NK-92 (cell line): ENCODE measurements around the gene DCDC1.

Experiments
- DNase-seq: peaks from one replicate; lab custom pipeline; 2025; ENCODE audit not compliant: unreplicated experiment; lab: John Stamatoyannopoulos, UW

The DCDC1 gene

DNA sequence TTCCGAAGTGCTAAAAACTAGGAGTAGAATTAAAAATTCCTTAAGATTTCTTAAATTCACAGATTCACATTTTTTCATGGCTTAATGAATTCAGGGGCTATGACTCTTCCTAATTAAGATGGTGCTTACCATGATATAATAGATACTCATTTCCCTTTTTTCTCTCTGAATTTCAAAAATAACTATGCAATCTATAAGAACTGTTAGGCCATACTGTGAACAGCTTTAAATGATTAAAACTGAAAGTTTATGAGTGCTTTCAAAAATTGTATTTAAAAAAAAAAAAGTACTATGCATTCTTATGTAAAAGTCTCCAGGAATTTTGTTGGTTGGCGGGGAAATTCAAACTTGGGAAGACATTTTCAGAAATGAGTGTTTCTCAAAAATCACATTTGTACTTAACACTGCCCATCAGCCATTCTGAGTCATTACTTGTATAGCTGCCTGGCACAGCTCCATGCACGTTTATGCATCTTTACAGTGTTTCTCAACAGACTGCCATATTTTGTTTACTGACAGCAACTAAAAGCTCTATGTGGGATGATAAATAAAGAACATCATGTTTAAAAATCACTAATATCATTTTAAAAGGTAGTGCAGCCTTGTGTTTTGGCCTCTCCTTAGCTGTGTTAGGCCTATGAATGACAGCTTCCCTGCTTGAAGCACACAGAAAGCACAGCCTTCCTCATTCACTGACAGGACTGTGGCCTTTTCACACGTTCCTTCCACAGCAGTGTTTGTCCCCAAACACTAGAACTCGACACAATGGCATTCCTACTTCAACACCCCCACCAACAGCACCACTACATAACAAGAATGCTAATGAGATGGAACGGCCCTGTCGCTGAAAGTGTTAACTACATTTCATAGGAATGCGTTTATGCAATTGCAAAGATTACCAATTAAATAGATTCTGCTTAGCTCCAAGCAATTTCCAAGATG is 131.4 kb downstream of the DCDC1 start:
- no peak for DNase-seq

DNA sequence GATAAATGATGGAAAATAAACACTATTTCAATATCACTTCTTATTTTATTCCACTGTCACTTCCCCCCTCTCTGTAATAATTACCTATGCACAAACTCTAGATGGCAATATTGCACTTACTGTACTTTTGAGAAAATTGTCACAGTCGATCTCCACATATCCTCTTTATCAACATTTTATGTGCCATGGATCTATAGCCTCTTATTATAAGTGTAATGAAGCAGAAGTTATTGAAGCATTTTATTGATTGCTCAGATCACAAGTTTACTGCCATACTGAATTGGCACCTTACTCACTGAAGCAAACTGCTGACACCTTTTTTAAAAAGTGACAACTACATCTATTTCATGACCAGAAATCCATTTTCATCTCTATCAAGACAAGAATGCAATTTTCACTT is 133.4 kb downstream of the DCDC1 start:
- DNase-seq = no peak

DNA sequence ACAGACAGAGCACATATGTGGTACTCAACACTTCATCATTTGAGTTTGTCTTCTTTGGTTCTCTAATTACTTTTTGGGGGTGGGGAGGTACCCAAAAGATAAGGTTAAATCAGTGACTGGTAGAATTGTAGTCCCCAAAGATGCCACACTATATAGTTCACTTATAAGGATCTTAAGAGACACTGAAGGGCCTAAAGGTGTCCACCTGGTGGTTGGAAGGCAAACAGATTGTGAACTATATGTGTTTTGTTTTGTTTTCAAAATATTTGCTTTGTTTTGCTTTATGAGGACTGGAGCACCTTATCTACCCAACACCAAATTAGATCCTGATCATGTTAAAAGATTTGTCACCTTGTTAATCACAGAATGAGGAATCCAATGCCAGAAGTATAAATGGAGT is 136.1 kb downstream of the DCDC1 start:
- no peak for DNase-seq

DNA sequence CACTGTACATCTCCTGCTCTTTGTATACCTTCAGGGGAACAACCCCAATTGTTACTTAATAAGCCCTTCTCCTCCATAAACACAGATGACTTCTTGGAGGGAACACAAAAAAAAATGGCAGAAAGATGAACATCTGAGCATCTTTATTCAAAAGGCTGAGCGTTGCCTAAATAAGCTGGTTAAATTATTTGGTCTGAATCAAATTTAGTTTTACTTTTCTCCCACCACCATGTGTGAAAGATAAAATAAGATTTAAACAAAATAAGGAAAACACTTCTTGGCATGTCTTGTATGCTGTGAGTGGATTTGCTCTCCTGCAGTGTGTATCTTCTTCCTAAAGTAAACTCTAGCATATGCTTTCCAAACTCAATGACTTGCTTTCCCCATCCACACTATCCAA is 137.9 kb downstream of the DCDC1 start:
- no peak for DNase-seq

DNA sequence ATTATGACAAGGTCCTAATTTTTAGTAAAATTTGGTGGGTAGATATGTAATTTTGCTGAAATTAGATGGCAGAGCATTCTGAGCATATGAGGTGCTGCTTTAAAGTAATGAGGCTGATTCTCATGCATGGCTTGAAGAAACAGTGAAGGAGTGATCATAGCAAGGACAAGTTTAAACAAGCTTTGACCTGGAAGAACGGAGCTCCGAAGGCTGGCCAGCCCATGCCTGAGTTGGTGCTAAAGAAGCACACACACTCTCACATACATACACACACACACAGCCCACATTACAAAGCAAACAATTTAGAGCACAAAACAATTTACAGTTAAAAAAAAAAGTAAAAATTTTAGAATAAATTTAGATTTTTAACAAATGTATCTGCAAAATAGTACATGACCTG is 150.7 kb downstream of the DCDC1 start:
- DNase-seq = no peak

DNA sequence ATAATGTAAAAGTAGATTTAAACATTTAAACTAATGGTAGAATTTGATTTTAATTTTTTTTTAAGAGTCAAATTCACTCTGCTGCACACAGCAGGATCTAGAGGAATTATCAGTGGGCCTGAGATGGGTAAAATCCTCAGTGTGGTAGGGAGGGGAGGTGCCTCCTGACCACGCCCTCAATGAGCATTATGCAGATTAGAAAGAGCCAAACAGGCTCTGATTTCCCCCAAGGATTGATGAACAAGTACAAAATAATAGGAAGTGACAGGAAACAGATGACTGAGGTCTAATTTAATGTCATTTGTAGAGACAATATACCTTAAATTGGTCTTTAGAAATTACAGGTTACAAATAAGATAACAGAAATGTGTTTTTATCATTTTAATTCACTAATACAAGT is 155.2 kb downstream of the DCDC1 start:
- no peak for DNase-seq

DNA sequence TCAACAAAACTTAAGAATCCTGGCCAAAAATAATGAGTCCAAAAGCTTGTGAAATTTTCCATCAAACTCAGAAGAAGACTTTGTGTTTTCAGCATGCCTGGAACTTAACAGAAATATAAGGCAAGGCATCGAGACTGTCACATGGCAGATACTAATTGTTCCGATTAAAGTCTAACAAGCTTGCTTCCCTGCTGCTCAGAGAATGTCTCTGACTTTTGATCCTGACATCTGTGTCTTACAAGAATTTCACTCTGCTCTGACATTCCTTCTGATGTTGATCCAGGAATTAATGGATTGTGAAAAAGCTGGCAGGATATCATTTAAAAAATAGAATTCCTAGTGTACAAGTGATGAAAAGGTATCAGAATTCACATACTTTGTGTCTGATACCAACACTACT is 170.2 kb downstream of the DCDC1 start:
- no peak for DNase-seq

DNA sequence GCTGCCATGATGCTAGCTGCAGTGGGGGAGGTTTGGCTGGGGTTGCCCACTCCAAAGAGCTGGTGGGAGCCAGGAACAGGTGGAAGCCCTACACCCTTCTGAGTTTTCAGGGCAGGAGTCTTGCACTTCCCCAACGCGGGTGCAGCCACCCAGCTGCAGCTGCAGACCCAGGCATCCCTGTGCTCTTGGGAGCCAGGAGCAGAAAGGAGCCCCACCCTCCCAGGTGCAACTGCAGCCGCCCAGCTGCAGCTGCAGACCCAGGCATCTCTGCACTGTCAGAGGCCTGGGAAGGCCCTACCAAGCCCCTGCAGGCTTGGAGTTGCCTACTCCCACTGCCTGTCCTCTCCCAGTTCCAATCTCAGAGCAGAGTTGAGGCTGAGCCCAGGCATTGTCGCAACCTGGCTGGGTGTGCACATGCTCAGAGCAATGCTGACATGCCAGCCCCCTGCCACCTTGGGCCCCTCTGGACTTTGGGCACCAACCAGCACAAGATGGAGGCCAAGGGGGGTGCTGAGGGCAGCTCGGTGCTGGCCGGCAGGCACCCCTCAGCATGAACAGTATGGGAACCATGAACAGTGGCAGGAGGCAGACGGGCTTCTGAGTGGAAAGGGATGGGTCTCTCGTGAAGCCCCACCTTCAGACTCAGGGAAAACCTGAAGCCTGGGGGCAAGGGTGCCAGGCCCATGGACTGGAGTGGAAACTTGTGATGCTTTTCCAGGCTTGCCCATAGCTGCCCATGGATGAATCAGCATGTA is 195.4 kb downstream of the DCDC1 start:
- no peak for DNase-seq

DNA sequence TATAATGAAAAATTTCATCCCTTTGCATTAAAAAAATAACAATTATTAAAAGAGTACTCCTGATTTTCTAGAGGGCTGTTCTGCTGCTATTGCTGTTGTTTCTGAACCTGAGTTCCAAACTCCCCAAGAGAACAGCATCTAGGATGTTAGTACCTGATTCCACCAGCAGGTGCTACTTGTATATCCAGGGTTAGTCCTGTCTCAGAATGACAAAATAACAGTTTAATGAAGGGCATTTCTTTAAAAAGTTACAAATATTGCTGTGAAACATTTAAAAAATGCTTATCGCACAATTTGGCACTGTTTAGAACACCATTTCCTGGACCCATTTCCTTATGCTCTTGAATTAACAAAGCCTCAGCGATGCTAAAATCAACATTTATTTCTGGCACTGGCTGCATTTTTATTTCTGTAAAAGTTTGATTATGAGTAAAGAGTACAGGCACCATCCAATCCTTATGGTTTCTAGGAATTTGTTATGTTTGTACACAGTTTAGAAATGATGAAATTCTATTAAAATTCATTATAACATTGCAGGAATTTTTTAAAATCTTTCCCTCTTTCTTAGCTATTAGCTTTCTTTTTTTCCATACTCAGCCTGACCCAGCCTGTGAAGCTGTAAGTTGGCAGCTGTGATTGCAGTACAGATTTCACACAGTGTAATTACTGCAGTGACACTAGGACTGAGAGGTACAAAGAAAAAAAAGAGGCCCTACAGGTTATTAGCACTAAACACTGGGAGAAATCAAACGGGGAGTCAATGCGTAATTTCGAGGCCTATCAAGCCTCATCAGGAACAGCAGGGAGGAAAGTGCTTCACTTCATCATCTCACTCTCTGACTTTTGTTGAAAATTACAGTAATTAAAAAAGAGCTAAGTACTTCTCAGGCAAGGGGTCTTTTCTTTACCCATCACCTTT is 208.8 kb downstream of the DCDC1 start:
- DNase-seq = no peak

DNA sequence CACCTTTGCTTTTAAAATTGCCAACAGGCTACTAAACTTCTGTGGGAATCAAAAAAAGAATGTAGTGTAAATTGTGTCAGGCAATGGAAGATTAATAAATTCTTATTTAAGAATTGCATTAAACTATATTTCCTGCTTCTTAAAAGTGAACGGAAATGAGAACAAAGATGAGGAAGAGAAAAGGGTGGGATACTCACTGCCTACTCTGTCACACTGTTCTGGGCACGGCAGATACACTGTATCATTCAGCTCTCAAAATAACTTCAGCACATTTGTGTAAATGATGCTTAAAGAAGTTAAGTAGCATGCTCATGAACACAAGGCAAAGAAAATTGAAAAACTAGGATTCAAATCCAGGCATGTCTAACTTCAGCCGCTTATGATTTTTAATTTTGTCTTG is 218.7 kb downstream of the DCDC1 start:
- no peak for DNase-seq

DNA sequence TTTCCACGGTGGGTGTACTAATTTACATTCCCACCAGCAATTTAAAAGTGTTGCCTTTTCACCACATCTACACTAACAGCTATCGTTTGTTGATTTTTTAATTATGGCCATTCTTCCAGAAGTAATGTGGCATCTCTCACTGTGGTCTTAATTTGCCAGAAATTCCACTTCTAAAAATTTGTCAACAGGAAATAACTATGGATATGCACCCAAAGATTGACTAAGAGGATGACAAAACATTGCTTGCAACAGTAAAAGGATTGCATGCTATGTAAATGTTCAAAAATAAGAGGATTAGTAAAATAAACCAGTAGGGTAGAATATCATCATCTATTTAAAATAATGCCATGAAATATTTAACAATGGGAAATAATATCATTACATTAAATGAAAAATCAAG is 219.5 kb downstream of the DCDC1 start:
- DNase-seq = no peak

DNA sequence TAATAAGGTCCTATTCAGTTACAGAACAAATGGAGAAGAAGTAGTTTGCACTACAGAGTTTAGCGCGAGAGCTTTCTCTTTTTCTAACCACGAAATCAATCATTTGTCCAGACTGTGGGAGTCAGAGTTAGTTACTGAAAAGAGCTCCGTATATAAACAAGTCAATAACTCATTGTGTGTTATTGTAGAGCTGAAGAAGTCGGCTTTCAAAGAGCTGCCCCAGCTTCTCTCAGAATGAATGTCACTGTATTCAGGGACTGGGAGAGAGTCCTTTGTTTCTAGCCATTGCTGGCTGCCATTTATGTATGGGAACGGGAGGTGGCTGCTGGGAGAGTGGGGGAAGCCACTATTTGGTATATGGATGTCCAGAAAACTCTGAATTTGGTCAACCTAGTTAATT is 227.8 kb downstream of the DCDC1 start:
- DNase-seq = no peak

DNA sequence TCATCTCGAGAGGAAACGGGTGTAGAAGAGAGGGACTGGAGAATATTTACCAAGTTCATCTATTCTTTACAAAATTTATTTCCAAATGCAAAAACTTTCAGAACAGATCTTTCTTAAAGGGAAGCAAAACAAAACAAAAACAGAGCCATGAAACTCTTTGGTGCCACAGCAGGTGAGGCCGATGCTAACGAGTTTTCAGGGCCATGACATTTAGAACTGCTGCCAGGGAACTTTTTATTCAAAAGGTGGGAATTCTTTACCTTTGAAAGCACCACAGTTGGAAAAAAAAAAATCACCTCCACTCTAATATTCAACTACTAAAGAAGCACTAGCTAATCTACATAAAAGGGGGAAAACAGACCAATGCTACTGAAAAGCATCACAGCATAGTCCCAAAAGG is 230.1 kb downstream of the DCDC1 start:
- DNase-seq = no peak

DNA sequence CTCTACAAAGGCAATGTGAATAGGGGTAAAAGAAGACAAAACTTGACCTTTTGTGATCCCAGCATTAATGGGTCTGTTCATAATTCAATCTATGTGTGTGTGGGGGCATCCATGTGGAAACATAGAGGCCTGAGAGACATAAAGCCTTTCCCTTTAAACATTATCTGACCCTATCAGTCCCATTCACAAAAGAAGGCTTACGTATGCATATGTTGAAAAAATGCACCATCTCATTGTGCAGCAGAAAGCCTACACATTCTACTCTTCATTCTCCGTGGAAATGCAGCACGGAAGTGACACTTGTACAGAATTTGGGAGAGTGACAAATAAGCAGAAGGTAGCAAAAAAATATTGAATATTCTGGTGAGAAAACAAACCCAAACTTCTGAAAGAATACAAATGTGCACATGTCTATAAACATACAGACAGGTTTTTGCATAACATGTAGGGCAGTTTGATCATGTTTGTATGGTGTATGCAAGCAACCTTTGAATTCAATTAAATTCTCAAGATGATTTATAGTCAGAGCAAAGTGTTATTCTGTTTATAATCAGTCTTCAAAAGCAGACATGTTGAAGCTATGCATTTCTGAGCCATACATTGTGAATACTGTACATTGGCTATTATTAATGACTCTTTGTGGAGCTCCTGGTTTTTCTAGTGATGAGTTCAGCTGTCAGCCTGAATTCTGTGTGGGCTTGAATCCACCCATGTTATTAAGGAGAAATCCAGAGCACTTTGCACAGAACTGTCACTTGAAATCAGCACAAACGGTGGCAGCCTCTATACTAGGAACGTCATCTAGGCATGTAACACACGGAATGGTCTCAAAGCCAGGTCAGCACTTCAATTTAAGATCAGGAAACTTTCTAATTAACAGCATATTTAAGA is 236.8 kb downstream of the DCDC1 start:
- DNase-seq = no peak

DNA sequence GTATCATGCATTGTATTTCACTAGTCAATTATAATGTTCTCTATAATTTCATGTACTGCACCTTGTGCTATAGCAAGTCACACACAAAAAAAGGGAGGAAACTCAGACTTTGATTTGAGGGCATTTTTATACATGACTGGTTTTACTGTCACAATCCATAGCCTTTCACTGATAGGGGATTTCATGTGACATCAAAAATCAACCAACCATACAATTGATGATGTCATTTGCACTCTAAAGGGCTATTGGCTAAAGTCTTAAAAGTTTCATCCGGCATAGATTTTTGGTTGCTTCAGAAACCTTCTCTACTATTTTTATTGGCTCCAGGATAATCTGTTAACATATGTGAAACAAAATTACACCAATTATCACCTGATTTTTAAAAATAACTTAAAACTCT is 237.8 kb downstream of the DCDC1 start:
- no peak for DNase-seq

DNA sequence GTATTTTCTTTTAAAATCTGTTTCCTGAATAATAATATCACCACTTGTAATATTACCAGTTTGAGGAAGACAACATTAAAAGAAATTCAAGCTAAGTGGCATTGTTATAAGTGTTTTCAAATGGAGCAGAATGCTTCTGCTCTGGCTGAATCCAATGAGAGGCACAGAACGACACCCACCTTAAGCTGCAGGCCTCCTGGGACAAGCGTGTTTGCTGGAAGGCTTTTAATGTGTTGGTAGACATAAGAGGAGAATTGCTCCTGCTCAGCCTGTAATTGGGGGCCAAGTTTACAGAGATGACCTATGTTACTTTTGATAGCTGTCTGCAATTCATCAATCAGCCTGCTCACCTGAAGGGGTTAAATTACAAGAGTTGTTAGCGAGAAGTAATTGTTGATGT is 242.2 kb downstream of the DCDC1 start:
- DNase-seq = no peak

DNA sequence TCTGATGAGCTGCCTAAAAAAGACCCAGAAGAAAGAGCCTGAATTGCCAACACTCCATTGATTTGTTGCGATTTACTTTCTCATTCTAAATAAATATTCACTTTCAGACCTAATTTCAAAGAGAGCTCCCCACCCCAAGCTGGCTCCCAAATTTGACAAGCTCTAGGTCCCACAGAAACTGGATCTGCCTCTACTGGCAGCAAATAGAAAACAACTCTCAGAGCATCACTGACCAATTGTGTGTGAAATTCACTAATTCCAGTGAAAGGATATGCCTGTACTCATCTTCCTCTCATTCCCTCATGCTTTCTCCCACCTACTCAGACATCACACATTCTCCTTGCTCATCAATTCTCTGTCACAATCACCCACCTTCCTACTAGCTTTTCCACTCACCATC is 249.1 kb downstream of the DCDC1 start:
- DNase-seq = no peak

DNA sequence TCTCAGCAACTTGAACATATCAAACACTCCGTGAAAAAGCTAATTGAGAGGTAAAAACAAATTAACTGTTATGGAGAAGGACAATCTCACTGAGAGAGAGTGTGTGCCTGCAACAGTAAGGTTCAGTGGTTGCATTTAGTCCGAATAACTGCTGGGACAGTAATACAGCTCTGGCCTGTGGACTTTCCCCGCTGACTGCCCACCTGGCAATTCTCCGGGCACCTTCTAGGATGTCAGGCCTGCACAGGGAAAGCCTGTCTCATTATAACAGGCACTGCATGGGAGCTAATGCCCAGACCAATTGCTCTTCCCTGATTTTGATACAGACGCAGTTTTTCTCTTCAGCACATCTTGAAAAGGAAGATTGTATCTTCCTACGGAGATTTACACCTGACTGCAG is 251.0 kb downstream of the DCDC1 start:
- no peak for DNase-seq

DNA sequence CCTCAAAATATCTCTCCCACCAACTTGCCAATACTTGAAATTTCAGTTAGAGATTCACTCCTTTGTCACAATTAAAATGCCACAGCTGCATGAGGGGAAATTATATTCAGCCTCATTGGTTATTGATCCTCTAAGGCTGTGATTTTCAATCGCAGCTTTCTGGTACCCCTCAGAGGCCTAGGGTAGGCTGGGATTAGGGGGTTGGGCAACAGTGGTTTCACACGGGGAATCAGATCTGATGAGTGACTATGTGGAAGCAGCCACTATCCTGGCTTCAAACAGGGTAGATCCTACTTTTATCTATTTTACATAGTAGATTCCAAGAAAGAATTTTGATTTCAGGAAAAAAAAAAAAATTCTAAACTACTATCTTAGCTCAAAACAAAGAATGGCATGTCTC is 252.5 kb downstream of the DCDC1 start:
- DNase-seq = no peak

DNA sequence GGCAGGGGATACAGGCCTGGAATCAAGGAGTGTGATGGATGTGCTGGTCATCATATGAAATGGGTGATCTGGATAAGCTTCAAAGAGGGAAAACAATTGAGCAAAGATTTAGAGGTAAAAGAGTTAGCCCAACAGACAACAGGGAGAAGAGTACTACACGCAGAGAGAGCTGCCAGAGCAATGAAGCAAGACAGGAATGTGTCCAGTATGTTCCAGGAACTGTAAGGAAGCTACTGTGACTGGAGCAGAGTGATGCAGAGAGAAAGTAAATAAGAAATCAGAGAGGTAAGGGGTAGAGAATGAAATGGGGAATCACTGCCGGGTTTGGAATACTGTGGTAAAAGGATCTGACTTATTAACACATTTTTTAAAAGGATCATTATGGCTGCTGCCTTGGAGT is 255.1 kb downstream of the DCDC1 start:
- DNase-seq = no peak
